Sigmoid colon (tissue), 7 donors: Measurements from ENCODE around the gene KRT81. TPM values are rescaled to one million over a fixed set of nuclear protein-coding genes. Genes with fewer than 3 reads are reported as not detected.
A peak's percentile ranks its signal among the peaks of the same experiment; 100 is the strongest.

ENCODE experiments used
- DNase-seq: peaks from one replicate; pipeline ENCODE4 v3.0.0-alpha.2; 2019
- H3K27ac ChIP-seq, 4 donors: fragments of 200-600 bp; sonication (generic); one replicate each; pipeline ENCODE4 v1.5.1; 2016 to 2019; ENCODE audit warnings: mild to moderate bottlenecking in 1 of 4
- H3K27me3 ChIP-seq, 3 donors: fragments of 200-600 bp; sonication (generic); one replicate each; pipeline ENCODE4 v1.5.1; 2019; ENCODE audit warnings: mild to moderate bottlenecking in 1 of 3
- H3K36me3 ChIP-seq, 4 donors: fragments of 200-600 bp; sonication (generic); one replicate each; pipeline ENCODE4 v1.5.1; 2016 to 2019
- H3K4me1 ChIP-seq, 4 donors: fragments of 200-600 bp; sonication (generic); one replicate each; pipeline ENCODE4 v1.5.1; 2017 to 2019
- H3K4me3 ChIP-seq, 4 donors: fragments of 200-600 bp; sonication (generic); one replicate each; pipeline ENCODE4 v1.5.1; 2017 to 2019; ENCODE audit warnings: mild to moderate bottlenecking in 2 of 4, moderate library complexity in 1 of 4
- H3K9me3 ChIP-seq, 4 donors: fragments of 200-600 bp in 3 of 4; sonication (generic) in 3 of 4; one replicate each; pipeline versions ENCODE4 v1.5.1 to v1.6.1; 2013 to 2019
- CTCF ChIP-seq, 4 experiments: fragments of 450-650 bp in 3 of 4; fragments of 200-600 bp in 1 of 4; IDR thresholded peaks; one replicate each; pipeline ENCODE4 v1.5.1; 2016 to 2019; ENCODE audit warnings: antibody characterized with exemption in 4 of 4, mild to moderate bottlenecking in 3 of 4, moderate library complexity in 2 of 4
- EP300 ChIP-seq, 4 donors: sonication (generic); formaldehyde crosslinking; IDR thresholded peaks; one replicate each; pipeline ENCODE4 v1.6.1; 2017; ENCODE audit warnings: antibody characterized with exemption in 4 of 4
- POLR2A ChIP-seq, 2 donors: fragments of 450-650 bp; IDR thresholded peaks; one replicate each; pipeline ENCODE4 v1.6.1; 2016; ENCODE audit warnings: antibody characterized with exemption in 2 of 2, mild to moderate bottlenecking in 2 of 2, moderate library complexity in 2 of 2
- POLR2AphosphoS5 ChIP-seq, 4 donors: sonication (generic); formaldehyde crosslinking; IDR thresholded peaks; one replicate each; pipeline ENCODE4 v1.6.1; 2017; ENCODE audit warnings: antibody characterized with exemption in 4 of 4
- WGBS, 2 donors: extraction: QIAGEN DNeasy Blood & Tissue Kit; methylation state at CpG; one replicate each; pipeline ENCODE4 v1.1.7; 2013; 5-methylcytosine and 5-hydroxymethylcytosine counted together
- intact Hi-C: fragments of 100-400 bp; cut with DNase I; formaldehyde crosslinking; loops from one replicate; pipeline ENCODE4 v1.15.1; 2023
- polyA plus RNA-seq, 3 donors: library from polyadenylated mRNA; stranded (reverse); fragments of 200-250 nt; gene quantifications; one replicate each; pipeline ENCODE4 v1.2.3, GENCODE V29; 2013
- total RNA-seq, 4 donors: library from RNA; depleted of rRNA; stranded (reverse); fragments of >200 nt; gene quantifications; one replicate each; pipeline ENCODE4 v1.1.0, GENCODE V29; 2016
- donor health status: healthy with polysubstance abuse.
- donor health status: Bipolar disorder and iron deficiency.
- donor health status: healthy.

Gene KRT81
- total and polyA plus RNA-seq, 7 donors = 0.14 to 0.17 TPM; not detected in 5

- Histone ChIP-seq H3K27me3 (no peaks in the 10 kb centered on the region), H3K27ac (no peak overlapping the region), H3K4me1 (no peaks in the 10 kb centered on the region), H3K36me3 (no peaks in the 10 kb centered on the region), H3K9me3 (peaks cover 0 to 2% (median 1%) of the 10 kb centered on the region in 4 donors), H3K4me3 (no peak overlapping the region)
- intact Hi-C loops = no loop called here
- no peak for DNase-seq
- WGBS, 2 donors = 47 to 81% methylated on average over 1 of the region's 1 CpG
- TF ChIP-seq POLR2AphosphoS5 (IDR thresholded peaks at IDR 0.05) = no peak
- TF ChIP-seq EP300 (IDR thresholded peaks at IDR 0.05) = no peak
- no peak for TF ChIP-seq POLR2A (IDR thresholded peaks at IDR 0.05)
Observed at GRCh38 chr12:52331039-52331438, 39.7 kb upstream of the KRT81 start.

GRCh38 chr12:52327830-52328500, 36.6 kb upstream of the KRT81 start:
- intact Hi-C loops = loop anchor here (2.0 to 5.0 kb wide), 2 partner anchors 116 to 171 kb away; no protein-coding TSS in a partner anchor
- TF ChIP-seq POLR2A (IDR thresholded peaks at IDR 0.05) (no peak), POLR2AphosphoS5 (IDR thresholded peaks at IDR 0.05) (no peak), EP300 (IDR thresholded peaks at IDR 0.05) (no peak), CTCF (IDR thresholded peaks at IDR 0.05) (no peak)
- no peak overlapping the region for H3K27ac ChIP-seq
- no peaks in the 10 kb centered on the region for H3K36me3 ChIP-seq
- H3K9me3 ChIP-seq = no peaks in the 10 kb centered on the region
- no peaks in the 10 kb centered on the region for H3K27me3 ChIP-seq
- WGBS, 2 donors = 53 to 68% methylated on average over 10 of the region's 10 CpGs
- no peak overlapping the region for H3K4me3 ChIP-seq
- peak; percentile 53 for DNase-seq
- no peaks in the 10 kb centered on the region for H3K4me1 ChIP-seq

DNA sequence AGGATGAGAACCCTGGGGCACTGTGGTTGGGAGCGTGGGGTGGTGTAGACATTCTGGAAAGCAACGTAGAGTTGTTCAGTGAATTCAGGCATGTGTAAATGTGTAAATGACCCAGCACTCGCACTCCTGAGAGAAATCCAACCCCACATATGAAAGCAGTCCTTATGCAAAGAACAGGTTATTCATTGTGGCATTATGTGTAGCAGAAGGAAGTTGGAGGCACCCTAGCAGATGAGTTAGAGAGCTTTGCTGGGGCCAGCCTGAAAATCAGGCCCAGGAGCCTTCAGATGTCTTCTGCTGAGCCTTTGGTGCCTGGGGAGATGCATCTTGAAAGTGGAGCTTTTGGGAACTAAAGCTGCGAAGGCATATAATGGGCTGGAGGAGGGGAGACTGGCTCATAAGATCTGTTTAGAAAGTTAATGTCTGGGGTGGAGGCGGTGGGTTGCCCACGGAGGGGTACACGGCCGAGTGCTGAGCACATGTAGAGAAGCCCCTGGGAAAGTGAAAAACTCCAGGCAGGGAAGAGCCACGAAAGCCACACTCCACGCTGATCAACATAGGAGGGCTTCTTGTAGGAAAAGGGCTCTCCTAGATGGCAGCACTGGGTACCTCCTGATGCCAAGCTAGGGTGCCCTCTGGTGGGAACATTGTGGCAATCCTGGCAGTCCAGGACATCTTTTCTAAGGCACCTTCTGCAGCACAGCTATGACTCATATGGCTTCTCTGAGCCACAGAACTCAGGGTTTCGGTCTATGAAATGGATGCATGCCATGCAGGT, 35.9 kb upstream of the KRT81 start:
- Histone ChIP-seq H3K36me3 (no peaks in the 10 kb centered on the region), H3K4me1 (no peaks in the 10 kb centered on the region), H3K9me3 (no peaks in the 10 kb centered on the region), H3K27ac (no peak overlapping the region), H3K4me3 (no peak overlapping the region), H3K27me3 (no peaks in the 10 kb centered on the region)
- WGBS, 2 donors = 25 to 37% methylated on average over 11 of the region's 11 CpGs
- TF ChIP-seq CTCF (IDR thresholded peaks at IDR 0.05) (peak; percentile 55 to 74 (median 70)), EP300 (IDR thresholded peaks at IDR 0.05) (no peak), POLR2AphosphoS5 (IDR thresholded peaks at IDR 0.05) (peak in 1 of 4 donors; percentile 37)
- intact Hi-C loops = loop anchor here (2.0 to 5.0 kb wide), 2 partner anchors 115 to 170 kb away; no protein-coding TSS in a partner anchor
- DNase-seq = peak; percentile 87

GRCh38 chr12:52324153-52324444, 32.8 kb upstream of the KRT81 start:
- peaks cover 0 to 5% (median 0%) of the 10 kb centered on the region in 3 donors for H3K27me3 ChIP-seq
- no peaks in the 10 kb centered on the region for H3K9me3 ChIP-seq
- H3K27ac ChIP-seq = no peak overlapping the region
- H3K36me3 ChIP-seq = no peaks in the 10 kb centered on the region
- peaks cover 0 to 10% (median 0%) of the 10 kb centered on the region in 4 donors for H3K4me1 ChIP-seq
- DNase-seq = peak; percentile 19
- 85% methylated on average over 3 of the region's 3 CpGs for WGBS, 2 donors
- intact Hi-C loops = no loop called here
- no peak for TF ChIP-seq EP300 (IDR thresholded peaks at IDR 0.05)
- no peak for TF ChIP-seq CTCF (IDR thresholded peaks at IDR 0.05)
- TF ChIP-seq POLR2AphosphoS5 (IDR thresholded peaks at IDR 0.05) = no peak
- no peak for TF ChIP-seq POLR2A (IDR thresholded peaks at IDR 0.05)
- no peak overlapping the region for H3K4me3 ChIP-seq

GRCh38 chr12:52323416-52324152, 32.2 kb upstream of the KRT81 start:
- H3K27ac ChIP-seq = no peak overlapping the region
- WGBS, 2 donors = 81 to 86% methylated on average over 10 of the region's 10 CpGs
- H3K4me3 ChIP-seq = no peak overlapping the region
- H3K27me3 ChIP-seq = peaks cover 0 to 5% (median 0%) of the 10 kb centered on the region in 3 donors
- no peaks in the 10 kb centered on the region for H3K36me3 ChIP-seq
- H3K4me1 ChIP-seq = peaks cover 0 to 10% (median 0%) of the 10 kb centered on the region in 4 donors
- no peak for DNase-seq
- intact Hi-C loops = no loop called here
- TF ChIP-seq POLR2AphosphoS5 (IDR thresholded peaks at IDR 0.05) (no peak), CTCF (IDR thresholded peaks at IDR 0.05) (no peak), POLR2A (IDR thresholded peaks at IDR 0.05) (no peak), EP300 (IDR thresholded peaks at IDR 0.05) (no peak)
- H3K9me3 ChIP-seq = no peaks in the 10 kb centered on the region
